ENCODE measurements around the gene PSMC6. TPM values are rescaled to one million over a fixed set of nuclear protein-coding genes. Genes with fewer than 3 reads are reported as not detected.

The PSMC6 gene
- total and polyA plus RNA-seq, 2 of the 8 experiments (the other 6 are each of a cell fraction or from before 2014, with no cell fraction given) = 45.1 to 107 TPM

- peak in 1 of 3 experiments; percentile 2; a peak in 1 of 4 replicates for TF ChIP-seq CTCF (IDR thresholded peaks at IDR 0.05; ENCODE audit: control extremely low read depth in 1 of 3, insufficient read depth in 1 of 3, low read depth in 1 of 3, low read length in 3 of 3)
- no peak for TF ChIP-seq BCL11A (IDR thresholded peaks at IDR 0.05; ENCODE audit: low read depth in 2 of 2, low read length in 2 of 2)
- no peak for TF ChIP-seq USF2 (IDR thresholded peaks at IDR 0.05; ENCODE audit: low read length)
- TF ChIP-seq SIN3A (conservative IDR thresholded peaks at IDR 0.05 in 1 of 2, IDR thresholded peaks at IDR 0.05 in 1 of 2; ENCODE audit: low read depth in 1 of 2, low read length in 2 of 2) = peak; percentile 15 to 58; a peak in 1 of 4 replicates
- 0 out of 4 replicates have a peak, but pooled peaks of 1 of the 2 experiments have one; percentile 3 for TF ChIP-seq RAD21 (IDR thresholded peaks at IDR 0.05 in 1 of 2, conservative IDR thresholded peaks at IDR 0.05 in 1 of 2; ENCODE audit: low read depth in 2 of 2, low read length in 2 of 2)
- TF ChIP-seq CBX8 (IDR thresholded peaks at IDR 0.05; ENCODE audit: borderline replicate concordance, low read depth, low read length) = no peak
- no peak for TF ChIP-seq ZNF274 (IDR thresholded peaks at IDR 0.05; ENCODE audit: borderline replicate concordance, extremely low read depth, low read length)
- TF ChIP-seq ATF2 (IDR thresholded peaks at IDR 0.05; ENCODE audit: low read length) = no peak
- peak; percentile 89 for TF ChIP-seq KDM4A (IDR thresholded peaks at IDR 0.05; ENCODE audit: low read depth, low read length, severe bottlenecking)
- TF ChIP-seq RBBP5 (IDR thresholded peaks at IDR 0.05; ENCODE audit: borderline replicate concordance, low read depth, low read length) = peak; percentile 95
- TF ChIP-seq CREB1 (IDR thresholded peaks at IDR 0.05) = peak; percentile 69
- peak; percentile 90 for TF ChIP-seq PHF8 (conservative IDR thresholded peaks at IDR 0.05; ENCODE audit: low read depth, low read length)
Measured at GRCh38 chr14:52729925-52730708, 23.1 kb downstream of the PSMC6 start, which contains the start of gene STYX (continued).

Measured in H1 (cell line).